ENCODE data around the gene GLOD5.

Gene GLOD5

DNA sequence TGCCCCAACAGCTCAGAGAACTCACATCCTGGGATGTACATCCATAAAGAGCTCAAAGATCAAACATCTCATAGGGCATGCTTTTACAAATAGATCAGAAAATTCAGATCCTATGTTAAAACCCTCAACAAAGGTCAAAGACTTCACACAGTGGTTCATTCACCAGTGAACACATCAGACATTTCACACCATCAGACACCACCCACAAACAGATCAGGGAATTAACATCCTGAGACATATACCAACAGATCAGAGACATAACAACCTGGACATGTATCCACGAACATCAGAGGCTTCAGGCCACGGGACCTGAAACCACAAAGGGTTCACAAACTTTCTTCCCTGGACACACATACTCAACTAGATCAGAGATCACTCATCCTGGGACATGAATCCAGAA, 41.6 kb upstream of the GLOD5 start:
- no peak overlapping the region for H3K9ac ChIP-seq (ENCODE audit: low read length)
- H3K4me1 ChIP-seq (ENCODE audit: insufficient read depth, low read length, severe bottlenecking) = no peaks in the 10 kb centered on the region
- H3K4me2 ChIP-seq (ENCODE audit: low read length) = no peak overlapping the region
- no peaks in the 10 kb centered on the region for H4K20me1 ChIP-seq (ENCODE audit: insufficient read depth, low read length)
- no peak overlapping the region for H2AFZ ChIP-seq (ENCODE audit: low read length)
- H3K9me3 ChIP-seq (ENCODE audit: low read length) = no peaks in the 10 kb centered on the region
- no peaks in the 10 kb centered on the region for H3K27me3 ChIP-seq (ENCODE audit: insufficient read depth, low read length)
- no peaks in the 10 kb centered on the region for H3K9me2 ChIP-seq (ENCODE audit: low read depth, low read length)
- H3K4me3 ChIP-seq (ENCODE audit: low read depth, low read length, poor library complexity, severe bottlenecking) = no peak overlapping the region
- no peak overlapping the region for H3K27ac ChIP-seq (ENCODE audit: low read depth, low read length, poor library complexity, severe bottlenecking)
- H3K79me2 ChIP-seq (ENCODE audit: insufficient read depth, low read length) = no peaks in the 10 kb centered on the region
- no peaks in the 10 kb centered on the region for H3K36me3 ChIP-seq (ENCODE audit: insufficient read depth, low read length)
- H3F3A ChIP-seq (ENCODE audit: insufficient read depth, low read length) = no peaks in the 10 kb centered on the region
- no peak for TF ChIP-seq EZH2 (IDR thresholded peaks at IDR 0.05; ENCODE audit: borderline replicate concordance, low read length)
- TF ChIP-seq, protein P1, sequence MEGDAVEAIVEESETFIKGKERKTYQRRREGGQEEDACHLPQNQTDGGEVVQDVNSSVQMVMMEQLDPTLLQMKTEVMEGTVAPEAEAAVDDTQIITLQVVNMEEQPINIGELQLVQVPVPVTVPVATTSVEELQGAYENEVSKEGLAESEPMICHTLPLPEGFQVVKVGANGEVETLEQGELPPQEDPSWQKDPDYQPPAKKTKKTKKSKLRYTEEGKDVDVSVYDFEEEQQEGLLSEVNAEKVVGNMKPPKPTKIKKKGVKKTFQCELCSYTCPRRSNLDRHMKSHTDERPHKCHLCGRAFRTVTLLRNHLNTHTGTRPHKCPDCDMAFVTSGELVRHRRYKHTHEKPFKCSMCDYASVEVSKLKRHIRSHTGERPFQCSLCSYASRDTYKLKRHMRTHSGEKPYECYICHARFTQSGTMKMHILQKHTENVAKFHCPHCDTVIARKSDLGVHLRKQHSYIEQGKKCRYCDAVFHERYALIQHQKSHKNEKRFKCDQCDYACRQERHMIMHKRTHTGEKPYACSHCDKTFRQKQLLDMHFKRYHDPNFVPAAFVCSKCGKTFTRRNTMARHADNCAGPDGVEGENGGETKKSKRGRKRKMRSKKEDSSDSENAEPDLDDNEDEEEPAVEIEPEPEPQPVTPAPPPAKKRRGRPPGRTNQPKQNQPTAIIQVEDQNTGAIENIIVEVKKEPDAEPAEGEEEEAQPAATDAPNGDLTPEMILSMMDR (IDR thresholded peaks at IDR 0.05; ENCODE audit: low read length) = no peak

DNA sequence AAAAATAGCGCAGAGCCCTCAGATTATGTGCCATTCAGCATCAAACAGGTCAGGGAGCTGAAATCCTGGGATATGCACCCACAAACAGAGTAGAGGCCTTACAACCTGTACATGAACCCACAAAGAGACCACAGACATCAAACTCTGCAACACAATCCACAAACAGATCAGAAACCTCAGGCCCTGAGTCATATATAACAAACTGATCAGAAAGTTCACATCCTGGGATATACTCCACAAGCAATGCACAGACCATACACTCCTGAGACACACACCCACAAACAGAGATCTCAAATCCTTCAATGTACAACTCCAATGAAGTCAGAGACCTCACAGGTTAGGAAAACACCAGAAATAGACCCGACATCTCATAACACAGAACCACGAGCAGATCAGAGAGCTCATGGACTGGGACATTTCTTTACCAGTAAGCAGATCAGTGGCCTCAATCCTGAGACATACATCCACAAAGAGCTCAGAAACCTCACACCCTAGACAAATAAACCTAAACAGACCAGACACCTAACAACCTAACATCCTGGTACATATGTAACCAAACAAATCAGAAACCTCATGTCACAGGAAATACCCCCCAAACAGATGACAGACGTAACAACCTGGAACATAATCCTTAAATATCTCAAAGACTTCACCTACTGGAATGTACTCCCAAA, 40.8 kb upstream of the GLOD5 start:
- no peaks in the 10 kb centered on the region for H3F3A ChIP-seq (ENCODE audit: insufficient read depth, low read length)
- TF ChIP-seq, protein P1 (IDR thresholded peaks at IDR 0.05; ENCODE audit: low read length) = no peak
- TF ChIP-seq EZH2 (IDR thresholded peaks at IDR 0.05; ENCODE audit: borderline replicate concordance, low read length) = no peak
- no peaks in the 10 kb centered on the region for H4K20me1 ChIP-seq (ENCODE audit: insufficient read depth, low read length)
- no peaks in the 10 kb centered on the region for H3K9me3 ChIP-seq (ENCODE audit: low read length)
- H3K4me1 ChIP-seq (ENCODE audit: insufficient read depth, low read length, severe bottlenecking) = no peaks in the 10 kb centered on the region
- no peaks in the 10 kb centered on the region for H3K79me2 ChIP-seq (ENCODE audit: insufficient read depth, low read length)
- H3K27me3 ChIP-seq (ENCODE audit: insufficient read depth, low read length) = no peaks in the 10 kb centered on the region
- no peak overlapping the region for H3K9ac ChIP-seq (ENCODE audit: low read length)
- no peak overlapping the region for H3K4me2 ChIP-seq (ENCODE audit: low read length)
- no peak overlapping the region for H2AFZ ChIP-seq (ENCODE audit: low read length)
- H3K36me3 ChIP-seq (ENCODE audit: insufficient read depth, low read length) = no peaks in the 10 kb centered on the region
- no peak overlapping the region for H3K4me3 ChIP-seq (ENCODE audit: low read depth, low read length, poor library complexity, severe bottlenecking)
- no peaks in the 10 kb centered on the region for H3K9me2 ChIP-seq (ENCODE audit: low read depth, low read length)
- H3K27ac ChIP-seq (ENCODE audit: low read depth, low read length, poor library complexity, severe bottlenecking) = no peak overlapping the region

DNA sequence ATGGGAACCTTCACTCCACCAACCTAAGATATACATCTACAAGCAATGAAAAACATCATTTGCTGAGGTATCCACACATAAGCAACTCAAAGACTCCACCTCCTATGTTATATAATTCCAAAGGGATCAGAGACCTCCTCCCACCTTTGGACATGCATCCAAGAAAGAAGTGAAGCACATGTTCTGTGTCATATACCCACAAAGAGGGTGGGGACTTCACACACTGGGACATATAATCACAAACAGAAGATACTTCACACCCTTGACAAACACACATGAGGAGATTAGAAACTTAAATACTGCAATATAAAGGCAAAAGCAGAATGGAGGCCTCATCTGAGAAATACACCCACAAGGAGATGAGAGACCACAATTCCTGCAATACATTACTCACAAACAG, 39.6 kb upstream of the GLOD5 start:
- Histone ChIP-seq H3K9me2 (ENCODE audit: low read depth, low read length) (no peaks in the 10 kb centered on the region), H3K9me3 (ENCODE audit: low read length) (no peaks in the 10 kb centered on the region), H3K27me3 (ENCODE audit: insufficient read depth, low read length) (no peaks in the 10 kb centered on the region), H4K20me1 (ENCODE audit: insufficient read depth, low read length) (no peaks in the 10 kb centered on the region), H3K9ac (ENCODE audit: low read length) (no peak overlapping the region), H3K36me3 (ENCODE audit: insufficient read depth, low read length) (no peaks in the 10 kb centered on the region; the same call in 1 of the 2 replicates), H3K4me1 (ENCODE audit: insufficient read depth, low read length, severe bottlenecking) (no peaks in the 10 kb centered on the region), H3K4me2 (ENCODE audit: low read length) (no peak overlapping the region), H3K27ac (ENCODE audit: low read depth, low read length, poor library complexity, severe bottlenecking) (no peak overlapping the region), H3F3A (ENCODE audit: insufficient read depth, low read length) (no peaks in the 10 kb centered on the region), H3K79me2 (ENCODE audit: insufficient read depth, low read length) (no peaks in the 10 kb centered on the region), H2AFZ (ENCODE audit: low read length) (no peak overlapping the region), H3K4me3 (ENCODE audit: low read depth, low read length, poor library complexity, severe bottlenecking) (no peak overlapping the region)
- TF ChIP-seq, protein P1 (IDR thresholded peaks at IDR 0.05; ENCODE audit: low read length) = no peak
- TF ChIP-seq EZH2 (IDR thresholded peaks at IDR 0.05; ENCODE audit: borderline replicate concordance, low read length) = no peak
